Liver (tissue), 9 donors: Measurements from ENCODE around the gene TMEM87B. TPM values are rescaled to one million over a fixed set of nuclear protein-coding genes. Genes with fewer than 3 reads are reported as not detected.
"Not testable (repeated sequence)": the region's sequence is repeated elsewhere in the genome, so short reads cannot be mapped to it uniquely, and the experiment has no call there.

Source experiments
- DNase-seq: peaks from one replicate; pipeline ENCODE4 v3.0.0-alpha.2; 2017; ENCODE audit warnings: low spot score
- H3K27ac ChIP-seq, 2 donors: one replicate each; pipeline ENCODE4 v1.7.0; 2013; ENCODE audit warnings: inconsistent platforms in 2 of 2, low read length in 2 of 2, control low read depth in 1 of 2, low read depth in 1 of 2, mild to moderate bottlenecking in 1 of 2
- H3K27me3 ChIP-seq, 4 donors: one replicate each; pipeline versions ENCODE4 v1.6.1 to v1.7.0; 2013; ENCODE audit warnings: low read length in 3 of 4, inconsistent platforms in 1 of 4, mild to moderate bottlenecking in 1 of 4, moderate library complexity in 1 of 4; ENCODE audit not compliant: control insufficient read depth in 4 of 4, insufficient read depth in 4 of 4
- H3K36me3 ChIP-seq, 4 donors: one replicate each; pipeline versions ENCODE4 v1.6.1 to v1.7.0; 2013; ENCODE audit warnings: low read length in 3 of 4, mild to moderate bottlenecking in 3 of 4, low read depth in 1 of 4, moderate library complexity in 1 of 4; ENCODE audit not compliant: control insufficient read depth in 4 of 4, insufficient read depth in 3 of 4
- H3K4me1 ChIP-seq, 4 donors: one replicate each; pipeline versions ENCODE4 v1.6.1 to v1.7.0; 2013; ENCODE audit warnings: low read length in 3 of 4, mild to moderate bottlenecking in 3 of 4, moderate library complexity in 1 of 4; ENCODE audit not compliant: control insufficient read depth in 4 of 4, insufficient read depth in 4 of 4
- H3K4me3 ChIP-seq, 3 donors: one replicate each; pipeline versions ENCODE4 v1.6.1 to v1.7.0; 2013; ENCODE audit warnings: low read length in 3 of 3, control low read depth in 1 of 3, low read depth in 1 of 3, mild to moderate bottlenecking in 1 of 3
- H3K9ac ChIP-seq, 2 donors: one replicate each; pipeline ENCODE4 v1.7.0; 2013; ENCODE audit warnings: low read length in 2 of 2, mild to moderate bottlenecking in 2 of 2, moderate library complexity in 2 of 2, control low read depth in 1 of 2, low read depth in 1 of 2
- H3K9me3 ChIP-seq, 4 donors: one replicate each; pipeline versions ENCODE4 v1.6.1 to v1.7.0; 2013; ENCODE audit warnings: low read length in 3 of 4; ENCODE audit not compliant: control insufficient read depth in 4 of 4
- EGR1 ChIP-seq, 2 donors: IDR thresholded peaks; 2 replicates each; pipeline ENCODE4 v1.6.1; 2016 to 2018; ENCODE audit warnings: antibody characterized with exemption in 2 of 2, low read depth in 2 of 2
- JUND ChIP-seq, 2 donors: IDR thresholded peaks; 2 replicates each; pipeline ENCODE4 v1.6.1; 2016; ENCODE audit warnings: antibody characterized with exemption in 2 of 2
- RXRA ChIP-seq, 2 donors: IDR thresholded peaks; 2 replicates each; pipeline ENCODE4 v1.6.1; 2017 to 2018; ENCODE audit warnings: antibody characterized with exemption in 2 of 2, mild to moderate bottlenecking in 1 of 2
- SP1 ChIP-seq: IDR thresholded peaks from 2 replicates; pipeline ENCODE4 v1.6.1; 2018; ENCODE audit warnings: antibody characterized with exemption, mild to moderate bottlenecking
- YY1 ChIP-seq: IDR thresholded peaks from 2 replicates; pipeline ENCODE4 v1.6.1; 2016; ENCODE audit warnings: antibody characterized with exemption, mild to moderate bottlenecking
- WGBS: extraction: QIAGEN DNeasy Blood & Tissue Kit; methylation state at CpG from one replicate; pipeline ENCODE4 v1.1.7; 2013; 5-methylcytosine and 5-hydroxymethylcytosine counted together
- polyA plus RNA-seq, 2 donors: library from polyadenylated mRNA; stranded (reverse) in 1 of 2; unstranded in 1 of 2; fragments of 200-250 nt in 1 of 2; fragments of >200 nt in 1 of 2; fragmentation: Nextera tagmentation in 1 of 2; extraction: Ambion mirVana in 1 of 2; gene quantifications; one replicate each; pipeline versions ENCODE4 v1.2.1 to v1.2.3, GENCODE V29; 2013 to 2015
- total RNA-seq, 2 donors: library from RNA; depleted of rRNA; stranded (reverse); fragments of >200 nt; gene quantifications; one replicate each; pipeline ENCODE4 v1.2.3, GENCODE V29; 2014
- TF ChIP-seq, protein P1 (sequence below): IDR thresholded peaks from 2 replicates; pipeline ENCODE4 v1.6.1; 2016; ENCODE audit warnings: antibody characterized with exemption
- TF ChIP-seq, protein P2 (sequence below): IDR thresholded peaks from 2 replicates; pipeline ENCODE4 v1.6.1; 2016; ENCODE audit warnings: antibody characterized with exemption, mild to moderate bottlenecking
- donor health status: healthy.
- donor health status: healthy.
- donor health status: healthy.
- donor health status: healthy.
- donor health status: healthy.

Gene TMEM87B
- total and polyA plus RNA-seq, 4 donors: 3.6 to 10.1 (median 6.0) TPM

DNA sequence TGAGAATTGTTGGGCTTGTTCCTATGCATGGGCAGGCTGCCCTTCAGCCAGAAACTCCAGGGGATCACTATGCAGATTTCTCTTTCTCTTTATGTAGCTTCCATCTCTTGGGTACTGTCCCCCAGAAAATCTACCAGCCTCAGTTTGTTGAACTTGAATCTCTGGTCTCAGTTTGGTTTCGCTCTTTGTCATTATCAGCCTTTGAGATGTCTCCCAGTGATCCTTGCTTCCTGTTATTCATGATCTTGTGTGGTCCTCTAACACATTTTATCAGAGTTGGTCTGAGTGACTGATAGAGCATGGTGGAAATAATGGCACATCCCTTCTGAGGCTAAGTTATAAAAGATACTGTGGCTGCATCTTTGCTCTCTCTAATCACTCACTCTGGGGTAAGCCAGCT, 7.8 kb downstream of the TMEM87B start:
- Histone ChIP-seq H3K4me3 (no peak overlapping the region), H3K36me3 (peaks cover 2 to 25% (median 9%) of the 10 kb centered on the region in 4 donors), H3K4me1 (no peaks in the 10 kb centered on the region), H3K9me3 (no peaks in the 10 kb centered on the region), H3K27me3 (no peaks in the 10 kb centered on the region), H3K9ac (no peak overlapping the region), H3K27ac (no peak overlapping the region)
- no peak for DNase-seq
- WGBS: 92% methylated on average over 1 of the region's 1 CpG
- TF ChIP-seq JUND (IDR thresholded peaks at IDR 0.05): no peak

DNA sequence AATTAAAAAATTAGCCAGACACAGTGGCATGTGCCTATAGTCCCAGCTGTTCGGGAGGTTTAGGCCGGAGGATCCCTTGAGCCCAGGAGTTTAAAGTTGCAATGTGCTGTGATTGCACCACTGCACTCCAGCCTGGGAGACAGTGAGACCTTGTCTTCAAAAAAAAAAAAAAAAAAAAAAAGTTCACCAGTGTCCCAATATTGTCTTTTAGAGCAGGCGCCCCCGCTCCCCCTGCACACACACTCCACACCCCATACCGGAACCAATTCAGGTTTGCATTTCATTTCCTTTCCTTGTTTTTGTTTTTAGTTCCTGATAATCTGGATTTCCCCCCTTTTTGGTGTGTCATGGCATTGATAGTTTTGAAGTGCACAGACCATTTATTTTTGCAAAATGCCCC, 10.4 kb downstream of the TMEM87B start:
- TF ChIP-seq RXRA (IDR thresholded peaks at IDR 0.05): no peak
- TF ChIP-seq EGR1 (IDR thresholded peaks at IDR 0.05; ENCODE audit: low read depth in 2 of 2): no peak
- TF ChIP-seq, protein P1, sequence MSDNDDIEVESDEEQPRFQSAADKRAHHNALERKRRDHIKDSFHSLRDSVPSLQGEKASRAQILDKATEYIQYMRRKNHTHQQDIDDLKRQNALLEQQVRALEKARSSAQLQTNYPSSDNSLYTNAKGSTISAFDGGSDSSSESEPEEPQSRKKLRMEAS: no peak
- no peak for TF ChIP-seq JUND (IDR thresholded peaks at IDR 0.05)
- H3K9me3 ChIP-seq: no peaks in the 10 kb centered on the region
- no peak overlapping the region for H3K27ac ChIP-seq
- 76% methylated on average over 5 of the region's 5 CpGs for WGBS
- peaks cover under 1 to 25% (median 11%) of the 10 kb centered on the region in 4 donors for H3K36me3 ChIP-seq
- no peaks in the 10 kb centered on the region for H3K27me3 ChIP-seq
- H3K9ac ChIP-seq: no peak overlapping the region
- no peak overlapping the region for H3K4me3 ChIP-seq
- no peaks in the 10 kb centered on the region for H3K4me1 ChIP-seq
- no peak for DNase-seq

DNA sequence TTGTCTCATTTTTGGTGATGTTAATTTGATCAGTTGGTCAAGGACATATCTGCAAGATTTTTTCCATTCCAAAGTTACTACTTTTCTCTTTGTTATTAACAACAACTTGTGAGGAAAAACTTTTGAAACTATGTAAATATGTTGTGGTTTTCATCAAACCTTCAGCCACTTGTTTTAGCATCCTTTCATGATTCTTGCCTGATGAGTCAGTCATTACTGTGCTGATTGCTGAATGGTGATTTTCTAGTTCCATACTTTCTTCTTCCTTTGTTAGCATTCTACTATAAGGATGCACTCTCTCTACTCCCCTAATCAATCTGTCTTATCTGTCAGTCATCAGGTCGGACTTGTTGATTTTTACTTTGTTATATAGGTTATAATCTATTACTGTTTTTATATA, 10.9 kb downstream of the TMEM87B start:
- WGBS: 82% methylated on average over 1 of the region's 1 CpG
- DNase-seq: no peak
- no peaks in the 10 kb centered on the region for H3K27me3 ChIP-seq
- peaks cover 0 to 25% (median 10%) of the 10 kb centered on the region in 4 donors for H3K36me3 ChIP-seq
- H3K27ac ChIP-seq: no peak overlapping the region
- no peak overlapping the region for H3K9ac ChIP-seq
- H3K4me3 ChIP-seq: no peak overlapping the region
- no peaks in the 10 kb centered on the region for H3K9me3 ChIP-seq
- no peak for TF ChIP-seq SP1
- H3K4me1 ChIP-seq: no peaks in the 10 kb centered on the region

DNA sequence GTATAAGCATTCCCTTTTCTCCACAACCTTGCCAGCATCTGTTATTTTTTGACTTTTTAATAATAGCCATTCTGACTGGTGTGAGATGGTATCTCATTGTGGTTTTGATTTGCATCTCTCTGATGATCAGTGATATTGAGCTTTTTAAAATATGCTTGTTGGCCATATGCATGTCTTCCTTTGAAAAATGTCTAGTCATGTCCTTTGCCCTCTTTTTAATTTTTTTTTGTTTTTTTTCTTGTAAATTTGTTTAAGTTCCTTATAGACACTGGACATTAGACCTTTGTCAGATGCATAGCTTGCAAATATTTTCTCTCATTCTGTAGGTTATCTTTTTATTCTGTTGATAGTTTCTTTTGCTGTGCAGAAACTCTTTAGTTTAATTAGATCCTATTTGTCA, 14.7 kb downstream of the TMEM87B start:
- H3K9ac ChIP-seq, DNase-seq, H3K27me3 ChIP-seq, H3K27ac ChIP-seq, H3K4me1 ChIP-seq, H3K4me3 ChIP-seq, H3K36me3 ChIP-seq, H3K9me3 ChIP-seq: not testable (repeated sequence)

DNA sequence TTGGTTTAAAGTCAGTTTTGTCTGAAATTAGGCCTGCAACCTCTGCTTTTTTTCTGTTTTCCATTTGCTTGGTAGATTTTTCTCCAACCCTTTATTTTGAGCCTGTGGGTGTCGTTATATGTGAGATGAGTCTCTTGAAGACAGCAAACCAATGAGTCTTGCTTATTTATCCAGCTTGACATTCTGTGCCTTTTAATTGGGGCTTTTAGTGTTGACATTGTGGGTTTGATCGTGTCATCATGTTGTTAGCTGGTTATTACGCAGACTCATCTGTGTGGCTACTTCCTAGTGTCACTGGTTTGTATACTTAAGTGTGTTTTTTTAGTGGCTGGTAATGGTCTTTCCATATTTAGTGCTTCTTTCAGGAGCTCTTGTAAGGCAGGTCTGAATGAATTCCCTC, 18.8 kb downstream of the TMEM87B start:
- TF ChIP-seq, protein P2, sequence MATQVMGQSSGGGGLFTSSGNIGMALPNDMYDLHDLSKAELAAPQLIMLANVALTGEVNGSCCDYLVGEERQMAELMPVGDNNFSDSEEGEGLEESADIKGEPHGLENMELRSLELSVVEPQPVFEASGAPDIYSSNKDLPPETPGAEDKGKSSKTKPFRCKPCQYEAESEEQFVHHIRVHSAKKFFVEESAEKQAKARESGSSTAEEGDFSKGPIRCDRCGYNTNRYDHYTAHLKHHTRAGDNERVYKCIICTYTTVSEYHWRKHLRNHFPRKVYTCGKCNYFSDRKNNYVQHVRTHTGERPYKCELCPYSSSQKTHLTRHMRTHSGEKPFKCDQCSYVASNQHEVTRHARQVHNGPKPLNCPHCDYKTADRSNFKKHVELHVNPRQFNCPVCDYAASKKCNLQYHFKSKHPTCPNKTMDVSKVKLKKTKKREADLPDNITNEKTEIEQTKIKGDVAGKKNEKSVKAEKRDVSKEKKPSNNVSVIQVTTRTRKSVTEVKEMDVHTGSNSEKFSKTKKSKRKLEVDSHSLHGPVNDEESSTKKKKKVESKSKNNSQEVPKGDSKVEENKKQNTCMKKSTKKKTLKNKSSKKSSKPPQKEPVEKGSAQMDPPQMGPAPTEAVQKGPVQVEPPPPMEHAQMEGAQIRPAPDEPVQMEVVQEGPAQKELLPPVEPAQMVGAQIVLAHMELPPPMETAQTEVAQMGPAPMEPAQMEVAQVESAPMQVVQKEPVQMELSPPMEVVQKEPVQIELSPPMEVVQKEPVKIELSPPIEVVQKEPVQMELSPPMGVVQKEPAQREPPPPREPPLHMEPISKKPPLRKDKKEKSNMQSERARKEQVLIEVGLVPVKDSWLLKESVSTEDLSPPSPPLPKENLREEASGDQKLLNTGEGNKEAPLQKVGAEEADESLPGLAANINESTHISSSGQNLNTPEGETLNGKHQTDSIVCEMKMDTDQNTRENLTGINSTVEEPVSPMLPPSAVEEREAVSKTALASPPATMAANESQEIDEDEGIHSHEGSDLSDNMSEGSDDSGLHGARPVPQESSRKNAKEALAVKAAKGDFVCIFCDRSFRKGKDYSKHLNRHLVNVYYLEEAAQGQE: no peak
- TF ChIP-seq JUND (IDR thresholded peaks at IDR 0.05) (no peak), YY1 (no peak)
- Histone ChIP-seq H3K36me3 (peaks cover 0 to 5% (median 0%) of the 10 kb centered on the region in 4 donors), H3K27me3 (no peaks in the 10 kb centered on the region), H3K4me1 (no peaks in the 10 kb centered on the region), H3K9me3 (no peaks in the 10 kb centered on the region), H3K4me3 (no peak overlapping the region), H3K9ac (no peak overlapping the region), H3K27ac (no peak overlapping the region)
- no peak for DNase-seq
- 93% methylated on average over 3 of the region's 3 CpGs for WGBS
